Tibial nerve (tissue), 3 donors: Measurements from ENCODE around the gene ATG7.

Experiments
- POLR2A ChIP-seq, 2 donors: fragments of 450-650 bp; IDR thresholded peaks; one replicate each; pipeline ENCODE4 v1.6.1; 2017; ENCODE audit warnings: antibody characterized with exemption in 2 of 2, mild to moderate bottlenecking in 2 of 2, moderate library complexity in 2 of 2
- TF ChIP-seq, protein P1 (sequence below), 5 experiments: fragments of 200-600 bp in 3 of 5; fragments of 450-650 bp in 2 of 5; sonication (generic) in 3 of 5; IDR thresholded peaks; one replicate each; pipeline ENCODE4 v1.5.1; 2016 to 2019; ENCODE audit warnings: antibody characterized with exemption in 5 of 5, mild to moderate bottlenecking in 3 of 5, moderate library complexity in 2 of 5

DNA sequence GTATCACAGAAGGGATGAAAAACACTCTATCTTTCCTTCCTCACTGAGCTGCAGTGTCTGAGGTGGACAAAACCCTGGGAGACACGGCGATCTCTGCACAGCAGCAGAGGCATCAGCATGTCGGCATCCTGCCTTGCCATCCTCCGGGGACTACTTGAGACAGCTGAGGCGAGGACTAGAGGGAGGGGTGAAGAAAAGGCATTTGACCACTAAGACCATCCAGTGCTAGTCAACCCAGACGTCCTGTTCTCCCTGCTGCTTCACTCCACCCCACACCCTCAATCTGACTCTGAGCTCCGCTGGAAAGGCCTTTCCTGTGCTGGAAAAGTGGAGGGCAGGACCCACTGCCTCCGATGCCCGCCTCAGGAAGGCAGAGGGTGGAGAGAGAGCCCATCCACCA lies 304.3 kb downstream of the ATG7 start:
- TF ChIP-seq, protein P1, sequence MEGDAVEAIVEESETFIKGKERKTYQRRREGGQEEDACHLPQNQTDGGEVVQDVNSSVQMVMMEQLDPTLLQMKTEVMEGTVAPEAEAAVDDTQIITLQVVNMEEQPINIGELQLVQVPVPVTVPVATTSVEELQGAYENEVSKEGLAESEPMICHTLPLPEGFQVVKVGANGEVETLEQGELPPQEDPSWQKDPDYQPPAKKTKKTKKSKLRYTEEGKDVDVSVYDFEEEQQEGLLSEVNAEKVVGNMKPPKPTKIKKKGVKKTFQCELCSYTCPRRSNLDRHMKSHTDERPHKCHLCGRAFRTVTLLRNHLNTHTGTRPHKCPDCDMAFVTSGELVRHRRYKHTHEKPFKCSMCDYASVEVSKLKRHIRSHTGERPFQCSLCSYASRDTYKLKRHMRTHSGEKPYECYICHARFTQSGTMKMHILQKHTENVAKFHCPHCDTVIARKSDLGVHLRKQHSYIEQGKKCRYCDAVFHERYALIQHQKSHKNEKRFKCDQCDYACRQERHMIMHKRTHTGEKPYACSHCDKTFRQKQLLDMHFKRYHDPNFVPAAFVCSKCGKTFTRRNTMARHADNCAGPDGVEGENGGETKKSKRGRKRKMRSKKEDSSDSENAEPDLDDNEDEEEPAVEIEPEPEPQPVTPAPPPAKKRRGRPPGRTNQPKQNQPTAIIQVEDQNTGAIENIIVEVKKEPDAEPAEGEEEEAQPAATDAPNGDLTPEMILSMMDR (IDR thresholded peaks at IDR 0.05): no peak
- no peak for TF ChIP-seq POLR2A (IDR thresholded peaks at IDR 0.05)
